GOT3 (cell line): ENCODE results near the gene CRADD.
"Not testable (repeated sequence)": the region's sequence is repeated elsewhere in the genome, so short reads cannot be mapped to it uniquely, and the experiment has no call there.

ENCODE experiments used
- DNase-seq: peaks from one replicate; lab custom pipeline; 2025; ENCODE audit warnings: mixed read lengths; lab: John Stamatoyannopoulos, UW

The CRADD gene

GRCh38 chr12:93757792-93758694 is 80.9 kb downstream of the CRADD start:
- DNase-seq = no peak

- no peak for DNase-seq
These were observed 81.7 kb downstream of the CRADD start for GRCh38 chr12:93758801-93759373.

GRCh38 chr12:93759512-93760081 is 82.4 kb downstream of the CRADD start:
- no peak for DNase-seq

DNA sequence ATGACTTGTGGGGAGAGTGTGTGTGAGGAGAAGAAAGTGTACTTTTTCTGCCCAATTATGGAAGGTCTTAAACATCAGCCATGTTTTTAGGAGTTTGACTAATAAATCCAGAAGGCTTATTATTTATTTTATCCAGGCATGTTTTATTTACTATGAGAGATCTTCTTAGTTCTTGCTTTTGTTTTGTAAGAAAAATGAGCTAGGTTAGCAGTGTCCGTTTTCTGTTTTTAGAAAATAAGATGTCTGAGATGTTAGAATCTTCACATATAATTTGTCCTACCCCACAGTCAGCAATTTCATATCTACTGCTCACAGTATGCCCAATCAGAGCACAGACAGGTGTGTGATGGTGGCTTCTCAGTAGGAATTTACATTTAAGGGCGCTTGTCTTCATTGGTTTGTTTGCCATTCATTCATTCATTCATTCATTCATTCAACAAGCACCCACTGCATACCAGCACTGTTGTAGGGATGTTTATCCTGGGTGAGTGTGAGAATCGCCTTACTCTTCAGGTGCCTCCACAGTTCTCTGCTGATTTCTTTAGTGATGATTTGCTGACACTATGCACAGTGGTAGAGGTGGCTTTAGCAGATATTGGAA is 83.2 kb downstream of the CRADD start:
- DNase-seq = no peak

- DNase-seq = no peak
These were observed 85.0 kb downstream of the CRADD start for GRCh38 chr12:93762059-93762719.

DNA sequence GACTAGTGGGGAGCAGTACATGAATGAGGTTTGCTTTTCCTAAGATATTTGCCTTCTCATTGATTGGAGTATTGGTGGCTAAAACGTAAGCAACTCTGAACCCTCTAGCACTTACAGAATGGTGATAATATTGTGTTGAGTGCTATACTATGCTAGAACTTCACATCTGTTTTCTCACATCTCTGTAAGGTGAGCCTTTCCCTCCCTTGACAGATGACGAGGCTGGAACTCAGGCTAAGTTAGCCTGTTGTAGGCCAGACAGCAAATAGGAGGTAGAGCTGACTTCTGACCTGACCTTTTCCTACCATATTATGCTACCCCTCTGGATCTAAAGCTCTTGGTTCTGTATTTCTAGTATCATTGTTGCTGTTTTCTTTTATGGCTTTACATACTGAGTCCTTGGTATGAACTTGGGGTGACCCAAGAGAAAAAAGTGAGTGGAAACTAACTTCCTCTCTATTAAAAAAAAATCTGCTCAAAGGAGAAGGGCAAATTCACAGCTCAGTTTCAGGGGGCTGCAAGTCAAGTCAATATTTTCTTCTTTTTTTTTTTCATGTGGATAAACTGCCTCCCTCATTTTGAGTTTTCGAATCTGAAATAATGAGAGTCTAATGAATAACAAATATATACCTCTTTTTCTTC is 85.9 kb downstream of the CRADD start:
- no peak for DNase-seq

- no peak for DNase-seq
These were observed 86.6 kb downstream of the CRADD start for GRCh38 chr12:93763746-93764147.

DNA sequence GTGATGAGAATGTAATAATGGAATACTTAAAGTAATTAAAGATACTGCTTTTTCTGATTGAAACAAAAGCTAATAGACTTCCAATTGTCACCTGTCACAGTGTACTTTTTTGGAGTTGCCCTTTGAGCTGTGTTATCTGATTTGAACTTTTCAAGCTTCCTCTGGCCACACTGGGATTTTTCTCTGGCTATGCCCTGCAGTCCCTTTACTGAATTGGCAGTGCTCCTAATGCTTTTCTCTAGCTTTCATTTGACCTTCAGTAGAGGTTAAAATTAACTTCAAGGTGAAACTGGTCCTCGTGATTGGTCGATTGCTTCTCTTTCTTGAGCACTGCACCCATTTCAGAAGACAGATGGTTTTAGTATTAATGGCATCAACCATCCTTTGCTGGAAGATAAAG is 89.2 kb downstream of the CRADD start:
- no peak for DNase-seq

GRCh38 chr12:93766796-93767523 is 89.8 kb downstream of the CRADD start:
- DNase-seq = no peak

DNA sequence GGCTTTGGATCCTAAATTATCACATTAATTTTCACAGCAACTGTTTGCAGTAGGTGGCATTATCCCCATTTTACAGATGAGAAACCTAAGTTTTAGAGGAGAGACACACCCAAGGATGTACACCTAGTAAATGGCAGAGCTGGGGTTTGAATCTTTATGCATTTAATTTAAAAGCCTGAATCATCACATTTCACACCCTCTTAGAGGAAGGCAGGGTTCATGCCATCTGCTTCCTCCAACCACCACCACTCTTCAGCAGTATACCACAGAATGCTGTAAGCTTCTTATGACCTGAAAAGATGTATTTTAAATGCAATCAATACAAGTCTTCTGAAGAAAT is 90.3 kb downstream of the CRADD start:
- DNase-seq = no peak

GRCh38 chr12:93772003-93772700 is 95.0 kb downstream of the CRADD start:
- no peak for DNase-seq

- DNase-seq = no peak
These were observed 96.1 kb downstream of the CRADD start for GRCh38 chr12:93773122-93773871.

- DNase-seq = no peak
These were observed 99.4 kb downstream of the CRADD start for GRCh38 chr12:93776581-93777018.

- no peak for DNase-seq
These were observed 100.1 kb downstream of the CRADD start for GRCh38 chr12:93777254-93777653.

DNA sequence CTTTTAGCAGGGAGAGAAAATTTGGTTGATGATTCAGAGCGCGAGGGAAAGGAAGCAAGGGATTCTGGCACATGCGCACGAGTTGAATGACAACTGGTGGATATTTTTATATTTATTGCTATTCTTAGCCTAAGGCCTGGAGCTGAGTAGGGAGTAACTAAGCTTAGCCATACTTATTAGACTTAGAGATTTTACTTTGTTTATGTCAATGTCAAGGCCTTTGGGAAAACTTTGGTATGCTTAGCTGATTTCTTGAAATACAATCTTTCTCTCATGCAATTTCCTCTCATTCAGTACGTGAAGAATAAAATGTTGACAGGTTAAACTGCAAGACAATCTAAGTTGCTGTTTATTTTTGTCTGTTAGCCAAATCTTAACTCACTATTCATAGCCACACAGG is 101.1 kb downstream of the CRADD start:
- DNase-seq = no peak

- no peak for DNase-seq
These were observed 101.6 kb downstream of the CRADD start for GRCh38 chr12:93778766-93779165.

DNA sequence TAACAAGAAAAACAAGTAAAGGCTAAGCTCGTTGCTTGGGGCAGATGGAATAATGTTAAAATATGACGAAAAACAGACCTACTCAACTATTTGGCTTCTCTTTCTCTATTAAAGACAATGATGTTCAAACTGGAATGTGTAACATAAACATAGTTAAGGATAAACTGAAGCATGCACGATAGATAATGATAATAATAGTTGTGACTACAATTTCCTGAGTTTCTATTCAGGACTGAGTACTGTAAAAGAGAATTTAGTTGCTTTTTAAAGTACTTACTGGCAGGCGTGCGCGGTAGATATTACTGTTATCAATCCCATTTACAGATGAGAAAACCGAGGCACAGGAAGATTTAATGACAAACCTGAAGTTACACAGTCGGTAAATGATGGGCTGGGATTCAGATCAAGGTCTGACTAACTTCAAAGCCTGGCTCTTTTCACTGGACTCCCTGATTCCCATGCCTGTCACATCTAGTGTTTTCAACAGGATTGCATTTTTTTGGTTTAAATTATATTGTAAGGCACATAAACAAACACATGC is 103.0 kb downstream of the CRADD start:
- DNase-seq = no peak

- not testable (repeated sequence) for DNase-seq
These were observed 103.7 kb downstream of the CRADD start for GRCh38 chr12:93780886-93781285.

- not testable (repeated sequence) for DNase-seq
These were observed 104.8 kb downstream of the CRADD start for GRCh38 chr12:93781961-93782360.
